ENCODE measurements around the gene MATCAP1.

- TF ChIP-seq CTCF (IDR thresholded peaks at IDR 0.05) (no peak), POLR2A (IDR thresholded peaks at IDR 0.05) (no peak)
Observed at GRCh38 chr16:67201411-67202345, 17.9 kb upstream of the MATCAP1 start.
